ENCODE measurements around the gene MYH6.
"Not testable (repeated sequence)": the region's sequence is repeated elsewhere in the genome, so short reads cannot be mapped to it uniquely, and the experiment has no call there.

Gene MYH6

DNA sequence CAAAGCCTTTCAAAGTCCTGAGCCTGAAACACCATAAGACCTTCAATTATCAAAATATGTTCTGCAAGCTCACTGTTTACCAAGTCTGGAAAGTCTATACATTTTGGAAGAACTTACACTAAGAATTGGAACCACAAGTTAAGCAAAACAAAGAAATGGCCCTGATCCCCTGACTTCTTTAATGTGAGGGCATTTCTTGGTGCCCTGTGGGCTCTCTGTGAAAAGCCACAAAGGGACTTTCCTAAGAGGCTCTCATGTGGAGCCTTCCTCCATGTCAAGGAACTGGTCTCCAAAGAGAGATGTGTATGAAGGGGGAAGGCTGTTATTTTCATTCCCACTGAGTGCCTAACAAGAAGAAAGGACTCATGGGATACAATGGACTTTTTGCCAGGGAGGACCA is 13.5 kb upstream of the MYH6 start:
- Histone ChIP-seq H3K9me3 (ENCODE audit: low read depth, low read length) (no peaks in the 10 kb centered on the region), H3K27ac (no peak overlapping the region), H3K4me3 (no peak overlapping the region), H3K36me3 (ENCODE audit: insufficient read depth, low read length) (no peaks in the 10 kb centered on the region), H3K9ac (ENCODE audit: insufficient read length) (no peak overlapping the region)
- no peak for TF ChIP-seq EZH2 (IDR thresholded peaks at IDR 0.05)
- no peak for TF ChIP-seq POLR2AphosphoS5 (IDR thresholded peaks at IDR 0.05; ENCODE audit: borderline replicate concordance, low read depth, low read length)
- TF ChIP-seq FOXP2 (optimal IDR thresholded peaks at IDR 0.05; ENCODE audit: control extremely low read depth, extremely low read length, insufficient read depth) = no peak
- no peak for DNase-seq (ENCODE audit: low read depth, low spot score)

- H3K4me3 ChIP-seq; H3K9ac ChIP-seq (ENCODE audit: insufficient read length); H3K36me3 ChIP-seq (ENCODE audit: insufficient read depth, low read length); H3K9me3 ChIP-seq (ENCODE audit: low read depth, low read length); H3K27ac ChIP-seq; DNase-seq (ENCODE audit: low read depth, low spot score): not testable (repeated sequence)
Measured at GRCh38 chr14:23419646-23420045, 11.6 kb upstream of the MYH6 start.

- no peak overlapping the region for H3K9ac ChIP-seq (ENCODE audit: insufficient read length)
- no peak overlapping the region for H3K4me3 ChIP-seq
- DNase-seq (ENCODE audit: low read depth, low spot score) = no peak
- H3K27ac ChIP-seq = no peak overlapping the region
- no peak for TF ChIP-seq EZH2 (IDR thresholded peaks at IDR 0.05)
- no peak for TF ChIP-seq FOXP2 (optimal IDR thresholded peaks at IDR 0.05; ENCODE audit: control extremely low read depth, extremely low read length, insufficient read depth)
- no peak for TF ChIP-seq POLR2AphosphoS5 (IDR thresholded peaks at IDR 0.05; ENCODE audit: borderline replicate concordance, low read depth, low read length)
- H3K9me3 ChIP-seq (ENCODE audit: low read depth, low read length) = no peaks in the 10 kb centered on the region
- no peaks in the 10 kb centered on the region for H3K36me3 ChIP-seq (ENCODE audit: insufficient read depth, low read length)
Measured at GRCh38 chr14:23418021-23418420, 9.9 kb upstream of the MYH6 start.

DNA sequence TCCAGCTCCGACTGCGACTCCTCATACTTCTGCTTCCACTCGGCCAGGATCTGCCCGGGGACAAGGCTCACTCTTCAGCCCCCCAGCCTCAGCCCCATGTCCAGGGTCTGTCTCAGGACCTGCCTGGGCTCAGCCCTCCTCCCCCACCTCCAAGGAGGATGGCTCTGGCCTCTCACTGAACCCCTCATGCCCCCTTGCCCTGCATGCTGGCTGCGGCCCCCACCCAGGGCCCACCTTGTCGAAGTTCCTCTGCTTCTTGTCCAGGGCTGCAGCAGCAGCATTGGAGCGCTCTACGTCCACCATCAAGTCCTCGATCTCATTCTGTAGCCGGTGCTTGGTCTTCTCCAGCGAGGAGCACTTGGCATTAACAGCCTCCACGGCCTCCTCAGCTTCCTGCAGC is 9.2 kb upstream of the MYH6 start:
- not testable (repeated sequence) for H3K36me3 ChIP-seq (ENCODE audit: insufficient read depth, low read length); H3K27ac ChIP-seq; H3K4me3 ChIP-seq; H3K9me3 ChIP-seq (ENCODE audit: low read depth, low read length); DNase-seq (ENCODE audit: low read depth, low spot score); H3K9ac ChIP-seq (ENCODE audit: insufficient read length)

- H3K9ac ChIP-seq (ENCODE audit: insufficient read length) = no peak overlapping the region
- no peak for TF ChIP-seq POLR2AphosphoS5 (IDR thresholded peaks at IDR 0.05; ENCODE audit: borderline replicate concordance, low read depth, low read length)
- no peak for TF ChIP-seq FOXP2 (optimal IDR thresholded peaks at IDR 0.05; ENCODE audit: control extremely low read depth, extremely low read length, insufficient read depth)
- TF ChIP-seq EZH2 (IDR thresholded peaks at IDR 0.05) = no peak
- H3K9me3 ChIP-seq (ENCODE audit: low read depth, low read length) = no peaks in the 10 kb centered on the region
Measured at GRCh38 chr14:23416801-23417200, 8.7 kb upstream of the MYH6 start.

DNA sequence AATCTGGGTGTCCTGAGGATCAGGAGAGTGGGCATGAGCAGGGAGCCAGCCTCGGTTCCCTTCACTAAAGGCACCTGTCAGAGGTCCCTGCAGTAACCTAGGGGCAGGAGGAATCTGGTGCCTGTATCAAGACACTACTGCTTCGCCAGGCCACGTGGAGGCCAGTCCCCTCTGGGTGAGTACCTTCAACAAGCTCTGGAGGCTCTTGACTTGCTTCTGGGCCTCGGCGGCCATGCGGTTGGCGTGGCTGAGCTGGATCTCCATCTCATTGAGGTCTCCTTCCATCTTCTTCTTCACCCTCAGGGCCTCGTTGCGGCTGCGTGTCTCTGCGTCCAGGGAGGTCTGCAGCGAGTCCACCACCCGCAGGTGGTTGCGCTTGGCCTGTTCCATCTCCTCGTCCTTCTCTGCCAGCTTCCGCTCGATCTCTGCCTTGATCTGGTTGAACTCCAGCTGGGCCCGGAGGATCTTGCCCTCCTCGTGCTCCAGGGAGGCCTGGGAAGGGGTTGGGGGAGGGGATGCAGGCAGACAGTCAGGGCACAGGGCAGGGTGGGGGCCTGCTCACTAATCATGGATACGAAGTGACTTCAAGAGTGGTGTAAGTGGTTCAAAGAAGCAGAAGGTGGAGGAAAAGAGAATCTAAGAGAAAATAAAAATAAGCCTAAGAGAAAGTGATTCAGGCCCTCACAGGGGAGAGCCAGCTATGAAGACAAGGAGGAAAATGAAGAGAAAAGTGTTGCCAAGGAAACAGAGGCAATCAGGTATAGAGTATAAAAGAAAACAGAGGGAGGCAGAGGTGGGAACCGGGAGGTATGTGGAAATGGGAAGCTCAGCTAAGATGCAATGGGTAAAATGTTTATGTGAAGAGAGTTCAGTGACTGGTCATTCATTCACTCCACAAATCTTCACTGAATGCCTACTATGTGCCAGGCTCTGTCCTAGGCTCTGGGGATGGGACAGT is 8.0 kb upstream of the MYH6 start:
- TF ChIP-seq FOXP2 (optimal IDR thresholded peaks at IDR 0.05; ENCODE audit: control extremely low read depth, extremely low read length, insufficient read depth) = no peak
- TF ChIP-seq POLR2AphosphoS5 (IDR thresholded peaks at IDR 0.05; ENCODE audit: borderline replicate concordance, low read depth, low read length) = no peak
- no peak for TF ChIP-seq EZH2 (IDR thresholded peaks at IDR 0.05)
- DNase-seq (ENCODE audit: low read depth, low spot score) = no peak
- no peak overlapping the region for H3K4me3 ChIP-seq
- no peak overlapping the region for H3K9ac ChIP-seq (ENCODE audit: insufficient read length)
- no peaks in the 10 kb centered on the region for H3K36me3 ChIP-seq (ENCODE audit: insufficient read depth, low read length)
- H3K27ac ChIP-seq = no peak overlapping the region
- H3K9me3 ChIP-seq (ENCODE audit: low read depth, low read length) = no peaks in the 10 kb centered on the region

More at GRCh38 chr14:23416801-23417200, 8.7 kb upstream of the MYH6 start:
- Histone ChIP-seq H3K36me3 (ENCODE audit: insufficient read depth, low read length) (no peaks in the 10 kb centered on the region), H3K27ac (no peak overlapping the region), H3K4me3 (no peak overlapping the region)
- DNase-seq (ENCODE audit: low read depth, low spot score) = no peak

GRCh38 chr14:23414906-23415820 is 7.1 kb upstream of the MYH6 start:
- Histone ChIP-seq H3K9ac (ENCODE audit: insufficient read length) (no peak overlapping the region), H3K36me3 (ENCODE audit: insufficient read depth, low read length) (no peaks in the 10 kb centered on the region), H3K9me3 (ENCODE audit: low read depth, low read length) (no peaks in the 10 kb centered on the region), H3K27ac (no peak overlapping the region), H3K4me3 (no peak overlapping the region)
- no peak for DNase-seq (ENCODE audit: low read depth, low spot score)
- TF ChIP-seq FOXP2 (optimal IDR thresholded peaks at IDR 0.05; ENCODE audit: control extremely low read depth, extremely low read length, insufficient read depth) (no peak), POLR2AphosphoS5 (IDR thresholded peaks at IDR 0.05; ENCODE audit: borderline replicate concordance, low read depth, low read length) (no peak), EZH2 (IDR thresholded peaks at IDR 0.05) (no peak)

GRCh38 chr14:23414254-23414653 is 6.2 kb upstream of the MYH6 start:
- Histone ChIP-seq H3K9me3 (ENCODE audit: low read depth, low read length) (no peaks in the 10 kb centered on the region), H3K4me3 (no peak overlapping the region), H3K36me3 (ENCODE audit: insufficient read depth, low read length) (no peaks in the 10 kb centered on the region), H3K27ac (no peak overlapping the region), H3K9ac (ENCODE audit: insufficient read length) (no peak overlapping the region)
- no peak for TF ChIP-seq FOXP2 (optimal IDR thresholded peaks at IDR 0.05; ENCODE audit: control extremely low read depth, extremely low read length, insufficient read depth)
- peak; percentile 38 for TF ChIP-seq EZH2 (IDR thresholded peaks at IDR 0.05)
- DNase-seq (ENCODE audit: low read depth, low spot score) = no peak
